ENCODE results near the gene CERS1. TPM values are rescaled to one million over a fixed set of nuclear protein-coding genes. Genes with fewer than 3 reads are reported as not detected.
A peak's percentile ranks its signal among the peaks of the same experiment; 100 is the strongest.

Gene CERS1
- total RNA-seq, 2 experiments from 2014 or later = not detected

GRCh38 chr19:18915639-18916038 is 19.7 kb upstream of the CERS1 start:
- no peaks in the 10 kb centered on the region for H3K27me3 Mint-ChIP-seq (ENCODE audit: low read depth)
- peak; percentile 57 for DNase-seq
- POLR2A ChIA-PET = no interaction called here
- ATAC-seq = no peak
- H3K4me1 Mint-ChIP-seq (ENCODE audit: low read depth) = peaks cover 23% of the 10 kb centered on the region
- peak overlapping the region; percentile 15 for H3K27ac Mint-ChIP-seq
- peaks cover 21% of the 10 kb centered on the region for H3K36me3 Mint-ChIP-seq (ENCODE audit: low read depth)
- no peaks in the 10 kb centered on the region for H3K9me3 Mint-ChIP-seq (ENCODE audit: insufficient read depth)
- CTCF ChIA-PET = interaction anchor here (1.4 kb wide), 1 partner anchor 443 kb away, joined by 4 read pairs; no protein-coding TSS in a partner anchor
- no peak overlapping the region for H3K4me3 Mint-ChIP-seq

GRCh38 chr19:18913466-18913865 is 17.5 kb upstream of the CERS1 start:
- no peaks in the 10 kb centered on the region for H3K9me3 Mint-ChIP-seq (ENCODE audit: insufficient read depth)
- H3K27me3 Mint-ChIP-seq (ENCODE audit: low read depth) = no peaks in the 10 kb centered on the region
- ChIA-PET CTCF (no interaction called here), POLR2A (no interaction called here)
- no peak overlapping the region for H3K27ac Mint-ChIP-seq
- DNase-seq (no peak), ATAC-seq (no peak)
- H3K36me3 Mint-ChIP-seq (ENCODE audit: low read depth) = peaks cover 25% of the 10 kb centered on the region
- no peak overlapping the region for H3K4me3 Mint-ChIP-seq
- H3K4me1 Mint-ChIP-seq (ENCODE audit: low read depth) = peaks cover 12% of the 10 kb centered on the region

GRCh38 chr19:18912933-18913332 is 17.0 kb upstream of the CERS1 start:
- H3K9me3 Mint-ChIP-seq (ENCODE audit: insufficient read depth) = no peaks in the 10 kb centered on the region
- CTCF ChIA-PET = no interaction called here
- POLR2A ChIA-PET = no interaction called here
- no peak for DNase-seq
- no peak for ATAC-seq
- no peaks in the 10 kb centered on the region for H3K27me3 Mint-ChIP-seq (ENCODE audit: low read depth)
- H3K36me3 Mint-ChIP-seq (ENCODE audit: low read depth) = peaks cover 25% of the 10 kb centered on the region
- peaks cover 12% of the 10 kb centered on the region for H3K4me1 Mint-ChIP-seq (ENCODE audit: low read depth)
- H3K27ac Mint-ChIP-seq = no peak overlapping the region
- no peak overlapping the region for H3K4me3 Mint-ChIP-seq

- Mint-ChIP-seq H3K4me3 (no peak overlapping the region), H3K27ac (no peak overlapping the region), H3K36me3 (ENCODE audit: low read depth) (peaks cover 23% of the 10 kb centered on the region), H3K9me3 (ENCODE audit: insufficient read depth) (no peaks in the 10 kb centered on the region), H3K4me1 (ENCODE audit: low read depth) (peaks cover 4% of the 10 kb centered on the region), H3K27me3 (ENCODE audit: low read depth) (no peaks in the 10 kb centered on the region)
- CTCF ChIA-PET = no interaction called here
- DNase-seq = no peak
- POLR2A ChIA-PET = interaction anchor here (0.6 kb wide), 1 partner anchor 8 kb away, joined by 3 read pairs; the partner anchor contains the start of genes COPE and DDX49
- ATAC-seq = no peak
Observed at GRCh38 chr19:18910801-18911436, 15.0 kb upstream of the CERS1 start.

- POLR2A ChIA-PET = no interaction called here
- H3K36me3 Mint-ChIP-seq (ENCODE audit: low read depth) = peaks cover 20% of the 10 kb centered on the region
Observed at GRCh38 chr19:18910010-18910409, 14.1 kb upstream of the CERS1 start.

GRCh38 chr19:18908917-18909619 is 13.1 kb upstream of the CERS1 start:
- DNase-seq = no peak
- H3K36me3 Mint-ChIP-seq (ENCODE audit: low read depth) = peaks cover 21% of the 10 kb centered on the region
- ATAC-seq = no peak

More at GRCh38 chr19:18910010-18910409, 14.1 kb upstream of the CERS1 start:
- ATAC-seq (no peak), DNase-seq (no peak)
- Mint-ChIP-seq H3K4me1 (ENCODE audit: low read depth) (no peaks in the 10 kb centered on the region), H3K9me3 (ENCODE audit: insufficient read depth) (no peaks in the 10 kb centered on the region), H3K27me3 (ENCODE audit: low read depth) (no peaks in the 10 kb centered on the region), H3K4me3 (no peak overlapping the region), H3K27ac (no peak overlapping the region)
- CTCF ChIA-PET = no interaction called here

GRCh38 chr19:18906605-18907519 is 10.9 kb upstream of the CERS1 start:
- CTCF ChIA-PET = no interaction called here
- H3K27ac Mint-ChIP-seq = no peak overlapping the region
- no peaks in the 10 kb centered on the region for H3K4me1 Mint-ChIP-seq (ENCODE audit: low read depth)
- no peaks in the 10 kb centered on the region for H3K9me3 Mint-ChIP-seq (ENCODE audit: insufficient read depth)
- DNase-seq (no peak), ATAC-seq (no peak)
- H3K36me3 Mint-ChIP-seq (ENCODE audit: low read depth) = peaks cover 10% of the 10 kb centered on the region
- H3K27me3 Mint-ChIP-seq (ENCODE audit: low read depth) = no peaks in the 10 kb centered on the region
- POLR2A ChIA-PET = no interaction called here
- no peak overlapping the region for H3K4me3 Mint-ChIP-seq

More at GRCh38 chr19:18908917-18909619, 13.1 kb upstream of the CERS1 start:
- H3K9me3 Mint-ChIP-seq (ENCODE audit: insufficient read depth) = no peaks in the 10 kb centered on the region
- no peaks in the 10 kb centered on the region for H3K4me1 Mint-ChIP-seq (ENCODE audit: low read depth)
- no peak overlapping the region for H3K4me3 Mint-ChIP-seq
- H3K27me3 Mint-ChIP-seq (ENCODE audit: low read depth) = no peaks in the 10 kb centered on the region
- H3K27ac Mint-ChIP-seq = no peak overlapping the region
- ChIA-PET POLR2A (interaction anchor here (1.9 kb wide), 1 partner anchor 10 kb away, joined by 6 read pairs; the partner anchor contains the start of genes COPE and DDX49), CTCF (no interaction called here)

- peaks cover 17% of the 10 kb centered on the region for H3K36me3 Mint-ChIP-seq (ENCODE audit: low read depth)
- H3K4me1 Mint-ChIP-seq (ENCODE audit: low read depth) = no peaks in the 10 kb centered on the region
- POLR2A ChIA-PET = no interaction called here
Observed at GRCh38 chr19:18905513-18906236, 9.7 kb upstream of the CERS1 start.

GRCh38 chr19:18905058-18905456 is 9.1 kb upstream of the CERS1 start:
- peaks cover 17% of the 10 kb centered on the region for H3K36me3 Mint-ChIP-seq (ENCODE audit: low read depth)
- no peaks in the 10 kb centered on the region for H3K4me1 Mint-ChIP-seq (ENCODE audit: low read depth)
- no peak overlapping the region for H3K27ac Mint-ChIP-seq
- DNase-seq = no peak
- no peaks in the 10 kb centered on the region for H3K27me3 Mint-ChIP-seq (ENCODE audit: low read depth)
- no peaks in the 10 kb centered on the region for H3K9me3 Mint-ChIP-seq (ENCODE audit: insufficient read depth)
- no peak overlapping the region for H3K4me3 Mint-ChIP-seq
- POLR2A ChIA-PET = no interaction called here
- no peak for ATAC-seq
- CTCF ChIA-PET = no interaction called here

More at GRCh38 chr19:18905513-18906236, 9.7 kb upstream of the CERS1 start:
- Mint-ChIP-seq H3K27me3 (ENCODE audit: low read depth) (no peaks in the 10 kb centered on the region), H3K9me3 (ENCODE audit: insufficient read depth) (no peaks in the 10 kb centered on the region), H3K27ac (no peak overlapping the region), H3K4me3 (no peak overlapping the region)
- CTCF ChIA-PET = no interaction called here
- DNase-seq (no peak), ATAC-seq (no peak)

- DNase-seq (no peak), ATAC-seq (no peak)
- Mint-ChIP-seq H3K36me3 (ENCODE audit: low read depth) (peaks cover 14% of the 10 kb centered on the region), H3K27me3 (ENCODE audit: low read depth) (no peaks in the 10 kb centered on the region), H3K4me3 (no peak overlapping the region), H3K4me1 (ENCODE audit: low read depth) (no peaks in the 10 kb centered on the region), H3K27ac (no peak overlapping the region), H3K9me3 (ENCODE audit: insufficient read depth) (no peaks in the 10 kb centered on the region)
- ChIA-PET POLR2A (no interaction called here), CTCF (no interaction called here)
Observed at GRCh38 chr19:18904334-18905057, 8.5 kb upstream of the CERS1 start.
